Activated CD8-positive, alpha-beta T cell treated with anti-CD3 and anti-CD28 coated beads, Interleukin-2, amount 10 ng/mL, durations not matched to agents 7 days and 5 days (primary cell): ENCODE measurements around the gene EDC4. TPM values are rescaled to one million over a fixed set of nuclear protein-coding genes. Genes with fewer than 3 reads are reported as not detected.

Experiments used
- ATAC-seq: fragments of 150-1000 bp; cut with Tn5 transposase; one replicate; pipeline ENCODE4 v1.10.0; 2021; ENCODE audit warnings: moderate library complexity
- CTCF ChIA-PET: fragments of 350-600 bp; sonication (Branson Sonifier 250); formaldehyde crosslinking; loops from one replicate; lab custom pipeline; 2021; ENCODE audit warnings: antibody characterized with exemption; lab: Charles Lee
- POLR2A ChIA-PET: fragments of 350-600 bp; sonication (Branson Sonifier 250); formaldehyde crosslinking; loops from one replicate; lab custom pipeline; 2021; ENCODE audit warnings: antibody characterized with exemption; lab: Charles Lee
- DNase-seq: peaks from one replicate; pipeline ENCODE4 v3.0.0-alpha.2; 2020
- H3K27ac Mint-ChIP-seq: one replicate; pipeline ENCODE4 v1.8.0; 2021; ENCODE audit warnings: mild to moderate bottlenecking, mixed read lengths
- H3K27me3 Mint-ChIP-seq: one replicate; pipeline ENCODE4 v1.8.0; 2021; ENCODE audit warnings: low read depth, mixed read lengths
- H3K36me3 Mint-ChIP-seq: one replicate; pipeline ENCODE4 v1.8.0; 2021; ENCODE audit warnings: low read depth, mixed read lengths
- H3K4me1 Mint-ChIP-seq: one replicate; pipeline ENCODE4 v1.8.0; 2021; ENCODE audit warnings: low read depth, mixed read lengths
- H3K4me3 Mint-ChIP-seq: one replicate; pipeline ENCODE4 v1.8.0; 2021; ENCODE audit warnings: mild to moderate bottlenecking, mixed read lengths
- H3K9me3 Mint-ChIP-seq: one replicate; pipeline ENCODE4 v1.8.0; 2022; ENCODE audit warnings: mixed read lengths; ENCODE audit not compliant: insufficient read depth
- total RNA-seq, 2 experiments: library from RNA; stranded (reverse); gene quantifications; one replicate each; pipeline ENCODE4 v1.2.3, GENCODE V29; 2021

EDC4 gene
- total RNA-seq, 2 experiments from 2014 or later, result 111 to 113 TPM

DNA sequence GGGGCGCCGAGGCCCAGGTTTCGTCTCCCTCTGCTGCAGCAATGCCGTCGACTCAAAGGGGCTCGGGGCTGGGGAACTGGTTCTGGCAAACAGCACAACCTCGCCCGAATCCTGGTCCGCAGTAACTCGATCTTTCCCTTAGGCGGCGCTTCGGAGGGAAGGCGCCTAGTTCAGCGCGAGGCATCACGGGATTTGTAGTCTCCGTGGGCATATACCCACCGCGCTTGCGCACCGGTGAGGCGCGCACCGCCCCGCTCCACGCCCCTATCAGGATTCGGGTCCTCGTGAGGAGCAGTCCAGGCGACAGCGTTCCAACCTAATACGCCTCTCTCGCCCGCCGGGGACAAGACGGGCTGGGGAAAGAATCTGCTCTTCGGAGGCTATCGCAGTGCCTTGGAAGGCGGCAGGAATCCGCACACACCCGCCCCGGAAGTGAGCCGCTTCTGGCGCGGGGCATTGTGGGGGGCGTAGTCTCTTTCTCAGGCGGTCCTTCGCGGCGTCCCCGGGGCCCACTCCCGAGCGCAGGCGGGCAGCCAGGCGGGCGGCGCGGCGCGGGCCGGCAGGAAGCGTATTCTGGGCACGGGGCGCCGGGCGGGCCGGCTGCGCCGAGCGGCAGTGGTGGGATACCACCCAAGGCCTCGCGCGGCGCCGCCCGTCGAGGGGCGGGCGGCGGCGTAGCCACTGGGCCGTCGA, 30.9 kb upstream of the EDC4 start, which contains the start of gene THAP11:
Gene THAP11 (plus strand): TSS at position 505 of the 693 bp plus-strand sequence. CDS start 235 bp downstream, outside the sequence.
- H3K4me3 Mint-ChIP-seq, result peak within 1 kb of the TSS; percentile 96
- H3K36me3 Mint-ChIP-seq, result peaks cover 24% of the 10 kb centered on the region
- peak; percentile 59 for ATAC-seq
- ChIA-PET POLR2A (no interaction called here), CTCF (interaction anchor here (1.1 to 1.7 kb wide), 3 partner anchors 26 to 36 kb away, joined by 3 to 13 read pairs (median 3); partner anchors contain the start of genes RANBP10 and TSNAXIP1)
- DNase-seq, result peak; percentile 97
- H3K27me3 Mint-ChIP-seq, result no peaks in the 10 kb centered on the region
- H3K4me1 Mint-ChIP-seq, result peaks cover 38% of the 10 kb centered on the region
- H3K27ac Mint-ChIP-seq, result peak within 1 kb of the TSS; percentile 98
- no peaks in the 10 kb centered on the region for H3K9me3 Mint-ChIP-seq

DNA sequence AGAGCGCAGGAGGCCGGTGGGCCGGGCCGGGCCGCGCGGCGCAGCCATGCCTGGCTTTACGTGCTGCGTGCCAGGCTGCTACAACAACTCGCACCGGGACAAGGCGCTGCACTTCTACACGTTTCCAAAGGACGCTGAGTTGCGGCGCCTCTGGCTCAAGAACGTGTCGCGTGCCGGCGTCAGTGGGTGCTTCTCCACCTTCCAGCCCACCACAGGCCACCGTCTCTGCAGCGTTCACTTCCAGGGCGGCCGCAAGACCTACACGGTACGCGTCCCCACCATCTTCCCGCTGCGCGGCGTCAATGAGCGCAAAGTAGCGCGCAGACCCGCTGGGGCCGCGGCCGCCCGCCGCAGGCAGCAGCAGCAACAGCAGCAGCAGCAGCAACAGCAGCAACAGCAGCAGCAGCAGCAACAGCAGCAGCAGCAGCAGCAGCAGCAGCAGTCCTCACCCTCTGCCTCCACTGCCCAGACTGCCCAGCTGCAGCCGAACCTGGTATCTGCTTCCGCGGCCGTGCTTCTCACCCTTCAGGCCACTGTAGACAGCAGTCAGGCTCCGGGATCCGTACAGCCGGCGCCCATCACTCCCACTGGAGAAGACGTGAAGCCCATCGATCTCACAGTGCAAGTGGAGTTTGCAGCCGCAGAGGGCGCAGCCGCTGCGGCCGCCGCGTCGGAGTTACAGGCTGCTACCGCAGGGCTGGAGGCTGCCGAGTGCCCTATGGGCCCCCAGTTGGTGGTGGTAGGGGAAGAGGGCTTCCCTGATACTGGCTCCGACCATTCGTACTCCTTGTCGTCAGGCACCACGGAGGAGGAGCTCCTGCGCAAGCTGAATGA, 30.1 kb upstream of the EDC4 start:
- Mint-ChIP-seq H3K9me3 (no peaks in the 10 kb centered on the region), H3K27me3 (no peaks in the 10 kb centered on the region), H3K36me3 (peaks cover 26% of the 10 kb centered on the region), H3K4me1 (peaks cover 40% of the 10 kb centered on the region), H3K27ac (peak overlapping the region; percentile 96), H3K4me3 (peak overlapping the region; percentile 96)
- ChIA-PET CTCF (interaction anchor here (0.6 to 4.1 kb wide), 7 partner anchors 9 to 295 kb away, joined by 3 to 40 read pairs (median 4); no protein-coding TSS in a partner anchor), POLR2A (interaction anchor here (0.6 to 4.2 kb wide), 2 partner anchors 10 to 36 kb away, joined by 3 to 28 read pairs; partner anchors contain the start of genes RANBP10 and TSNAXIP1)
- ATAC-seq, result peak; percentile 31
- DNase-seq, result peak; percentile 74

DNA sequence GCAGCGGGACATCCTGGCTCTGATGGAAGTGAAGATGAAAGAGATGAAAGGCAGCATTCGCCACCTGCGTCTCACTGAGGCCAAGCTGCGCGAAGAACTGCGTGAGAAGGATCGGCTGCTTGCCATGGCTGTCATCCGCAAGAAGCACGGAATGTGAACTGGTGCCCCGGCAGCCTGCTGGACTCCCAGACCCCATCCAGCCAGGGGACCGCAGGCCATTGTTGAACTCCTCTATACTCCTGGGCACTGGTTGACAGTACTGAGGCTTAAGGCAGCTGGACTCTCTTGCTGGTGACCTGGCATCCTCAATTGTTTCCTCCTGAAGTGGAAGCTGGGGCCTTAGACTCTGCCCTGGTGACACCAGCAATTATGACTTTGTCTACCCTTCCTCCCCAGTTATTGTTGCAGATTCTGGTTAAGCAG, 29.5 kb upstream of the EDC4 start:
- ATAC-seq (no peak), DNase-seq (no peak)
- ChIA-PET CTCF (interaction anchor here (0.6 to 4.1 kb wide), 10 partner anchors 10 to 296 kb away, joined by 3 to 40 read pairs (median 4); no protein-coding TSS in a partner anchor), POLR2A (interaction anchor here (0.6 to 4.2 kb wide), 2 partner anchors 10 to 37 kb away, joined by 3 to 28 read pairs; partner anchors contain the start of genes RANBP10 and TSNAXIP1)
- peaks cover 46% of the 10 kb centered on the region for H3K4me1 Mint-ChIP-seq
- peak overlapping the region; percentile 96 for H3K27ac Mint-ChIP-seq
- H3K27me3 Mint-ChIP-seq, result no peaks in the 10 kb centered on the region
- H3K4me3 Mint-ChIP-seq, result peak overlapping the region; percentile 96
- H3K9me3 Mint-ChIP-seq, result no peaks in the 10 kb centered on the region
- peaks cover 26% of the 10 kb centered on the region for H3K36me3 Mint-ChIP-seq

DNA sequence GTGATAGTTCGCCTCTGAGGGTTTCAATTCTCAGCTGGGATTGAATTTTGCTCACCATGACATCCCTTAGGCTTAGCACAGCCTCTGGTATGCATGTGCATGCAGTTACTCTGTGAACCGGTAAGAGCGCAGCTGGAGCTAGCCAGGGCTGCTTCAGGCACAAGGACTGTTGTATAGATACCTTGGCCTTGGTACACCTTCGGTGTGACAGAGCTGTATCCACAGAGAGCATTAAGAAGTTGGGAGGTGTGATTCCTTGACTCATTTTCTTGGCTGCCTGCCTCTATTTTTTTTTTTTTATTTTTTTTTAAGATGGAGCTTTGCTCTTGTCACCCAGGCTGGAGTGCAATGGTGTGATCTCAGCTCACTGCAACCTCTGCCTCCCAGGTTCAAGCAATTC, 28.4 kb upstream of the EDC4 start:
- Mint-ChIP-seq H3K27ac (peak overlapping the region; percentile 96), H3K27me3 (no peaks in the 10 kb centered on the region), H3K4me3 (peak overlapping the region; percentile 96), H3K9me3 (no peaks in the 10 kb centered on the region), H3K36me3 (peaks cover 26% of the 10 kb centered on the region), H3K4me1 (peaks cover 51% of the 10 kb centered on the region)
- no peak for DNase-seq
- CTCF ChIA-PET, result interaction anchor here (0.9 to 4.1 kb wide), 15 partner anchors 9 to 963 kb away, joined by 3 to 40 read pairs (median 4); no protein-coding TSS in a partner anchor
- no peak for ATAC-seq
- POLR2A ChIA-PET, result interaction anchor here (1.1 to 4.2 kb wide), 3 partner anchors 11 to 91 kb away, joined by 5 to 28 read pairs (median 5); no protein-coding TSS in a partner anchor

DNA sequence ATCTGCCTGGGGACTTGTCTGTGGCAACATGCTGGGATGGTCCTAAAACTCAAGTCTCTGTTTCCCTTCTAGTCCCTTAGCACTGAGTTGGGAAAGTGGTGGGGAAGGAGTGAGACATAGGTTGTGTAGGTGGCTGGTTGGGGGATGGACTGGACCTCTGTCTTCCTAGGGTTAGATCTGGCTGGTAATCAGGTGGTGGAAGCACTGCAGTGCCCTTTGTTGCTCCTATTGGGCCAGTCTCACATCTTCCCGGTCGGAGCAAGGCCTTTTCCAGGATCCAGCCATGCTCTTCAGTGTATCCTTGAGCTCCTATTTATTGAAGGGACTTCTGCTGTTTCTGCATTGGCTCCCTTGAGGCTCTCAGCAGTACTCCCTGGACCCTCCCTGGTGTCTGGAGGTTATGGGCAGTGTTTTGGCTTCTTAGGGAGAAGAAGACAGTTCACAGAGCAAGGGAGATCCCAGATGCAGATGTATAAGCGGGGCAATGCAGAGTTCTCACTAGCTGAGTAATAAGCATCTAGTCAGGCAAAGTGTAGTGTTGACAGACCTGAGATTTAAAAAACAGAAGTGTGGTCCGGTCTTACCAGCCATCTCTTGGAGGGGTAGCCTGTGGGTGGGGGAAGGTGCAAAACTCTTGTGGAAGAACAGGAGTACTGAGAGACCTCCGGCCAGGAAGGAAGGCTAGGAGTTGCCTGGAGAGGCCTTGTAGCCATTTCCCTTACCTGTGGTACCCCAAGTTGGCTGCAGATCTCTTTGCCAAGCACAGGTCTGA, 27.4 kb upstream of the EDC4 start:
- Mint-ChIP-seq H3K36me3 (peaks cover 30% of the 10 kb centered on the region), H3K9me3 (no peaks in the 10 kb centered on the region), H3K27me3 (no peaks in the 10 kb centered on the region), H3K4me3 (peak overlapping the region; percentile 96), H3K4me1 (peaks cover 53% of the 10 kb centered on the region), H3K27ac (peak overlapping the region; percentile 89)
- ChIA-PET POLR2A (interaction anchor here (1.1 to 4.2 kb wide), 5 partner anchors 9 to 90 kb away, joined by 4 to 28 read pairs (median 5); partner anchors contain the start of genes RANBP10 and TSNAXIP1), CTCF (interaction anchor here (0.8 to 4.1 kb wide), 13 partner anchors 10 to 964 kb away, joined by 3 to 40 read pairs (median 4); no protein-coding TSS in a partner anchor)
- ATAC-seq, result no peak
- DNase-seq, result peak; percentile 29

DNA sequence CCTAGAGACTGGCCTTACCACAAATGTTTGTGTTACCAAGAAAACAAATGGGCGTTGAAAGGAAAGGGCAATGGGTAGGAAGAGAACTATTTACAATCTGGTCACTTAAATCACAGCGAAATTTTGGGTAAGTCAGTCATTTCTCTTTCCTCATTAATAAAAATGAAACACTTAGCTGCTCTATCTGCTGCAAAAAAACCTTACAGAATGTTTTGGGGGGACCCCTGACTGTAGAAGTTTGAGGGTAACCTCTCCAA, 26.9 kb upstream of the EDC4 start:
- H3K4me3 Mint-ChIP-seq, result peak overlapping the region; percentile 96
- CTCF ChIA-PET, result interaction anchor here (0.7 to 4.1 kb wide), 8 partner anchors 10 to 173 kb away, joined by 3 to 40 read pairs (median 6); no protein-coding TSS in a partner anchor
- H3K27me3 Mint-ChIP-seq, result no peaks in the 10 kb centered on the region
- POLR2A ChIA-PET, result interaction anchor here (0.8 to 4.2 kb wide), 6 partner anchors 10 to 122 kb away, joined by 3 to 28 read pairs (median 4); partner anchors contain the start of genes PSKH1, RANBP10 and TSNAXIP1
- no peak for DNase-seq
- peaks cover 53% of the 10 kb centered on the region for H3K4me1 Mint-ChIP-seq
- H3K27ac Mint-ChIP-seq, result peak overlapping the region; percentile 89
- ATAC-seq, result no peak
- peaks cover 31% of the 10 kb centered on the region for H3K36me3 Mint-ChIP-seq
- no peaks in the 10 kb centered on the region for H3K9me3 Mint-ChIP-seq

DNA sequence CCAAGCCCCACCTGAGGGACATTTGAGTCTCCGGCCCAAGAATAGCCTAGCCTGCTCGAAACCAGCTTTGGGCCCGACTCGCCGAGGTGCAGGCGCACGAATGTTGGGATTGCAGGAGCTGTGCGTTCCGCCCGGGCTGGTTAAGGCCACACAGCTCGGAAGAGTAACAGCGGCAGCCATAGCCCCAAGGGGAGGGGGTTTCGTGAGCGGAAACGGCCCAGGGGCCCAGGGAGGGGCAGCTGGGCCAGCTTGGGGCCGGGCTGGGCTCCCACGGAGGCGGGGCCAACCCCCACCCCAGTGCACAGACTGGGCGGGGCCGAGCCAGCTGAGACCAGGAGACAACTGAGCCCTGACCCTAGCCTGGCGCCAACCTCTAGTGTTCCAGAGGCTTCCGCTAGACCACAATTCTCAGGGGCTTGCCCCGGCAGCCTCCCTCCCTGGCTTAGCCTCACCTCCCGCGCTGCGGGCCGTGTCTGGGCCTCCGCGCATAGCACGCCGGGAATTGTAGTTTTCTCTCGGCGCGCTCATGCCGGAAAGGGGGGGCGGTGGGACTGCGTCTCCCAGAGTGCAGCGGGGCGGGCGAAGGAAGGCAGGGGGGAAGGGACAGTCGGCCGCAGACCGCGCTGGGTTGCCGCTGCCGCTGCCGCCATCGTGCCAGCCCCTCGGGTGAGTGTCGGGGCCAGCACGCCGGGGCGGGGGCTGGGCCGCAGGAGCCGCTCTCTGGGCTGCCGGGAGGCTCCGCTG, 26.4 kb upstream of the EDC4 start, which contains the start of gene NUTF2:
Gene NUTF2 (plus strand): TSS at position 614 of the 744 bp plus-strand sequence. CDS start 18,198 bp downstream, outside the sequence.
- ChIA-PET POLR2A (interaction anchor here (0.8 to 4.2 kb wide), 6 partner anchors 10 to 121 kb away, joined by 3 to 28 read pairs (median 4); partner anchors contain the start of genes PSKH1, RANBP10 and TSNAXIP1), CTCF (interaction anchor here (0.7 to 4.1 kb wide), 8 partner anchors 11 to 173 kb away, joined by 3 to 40 read pairs (median 6); no protein-coding TSS in a partner anchor)
- peak within 1 kb of the TSS; percentile 89 for H3K27ac Mint-ChIP-seq
- no peaks in the 10 kb centered on the region for H3K27me3 Mint-ChIP-seq
- ATAC-seq, result peak; percentile 66
- DNase-seq, result peak; percentile 98
- H3K4me3 Mint-ChIP-seq, result peak within 1 kb of the TSS; percentile 96
- peaks cover 31% of the 10 kb centered on the region for H3K36me3 Mint-ChIP-seq
- H3K9me3 Mint-ChIP-seq, result no peaks in the 10 kb centered on the region
- H3K4me1 Mint-ChIP-seq, result peaks cover 50% of the 10 kb centered on the region

DNA sequence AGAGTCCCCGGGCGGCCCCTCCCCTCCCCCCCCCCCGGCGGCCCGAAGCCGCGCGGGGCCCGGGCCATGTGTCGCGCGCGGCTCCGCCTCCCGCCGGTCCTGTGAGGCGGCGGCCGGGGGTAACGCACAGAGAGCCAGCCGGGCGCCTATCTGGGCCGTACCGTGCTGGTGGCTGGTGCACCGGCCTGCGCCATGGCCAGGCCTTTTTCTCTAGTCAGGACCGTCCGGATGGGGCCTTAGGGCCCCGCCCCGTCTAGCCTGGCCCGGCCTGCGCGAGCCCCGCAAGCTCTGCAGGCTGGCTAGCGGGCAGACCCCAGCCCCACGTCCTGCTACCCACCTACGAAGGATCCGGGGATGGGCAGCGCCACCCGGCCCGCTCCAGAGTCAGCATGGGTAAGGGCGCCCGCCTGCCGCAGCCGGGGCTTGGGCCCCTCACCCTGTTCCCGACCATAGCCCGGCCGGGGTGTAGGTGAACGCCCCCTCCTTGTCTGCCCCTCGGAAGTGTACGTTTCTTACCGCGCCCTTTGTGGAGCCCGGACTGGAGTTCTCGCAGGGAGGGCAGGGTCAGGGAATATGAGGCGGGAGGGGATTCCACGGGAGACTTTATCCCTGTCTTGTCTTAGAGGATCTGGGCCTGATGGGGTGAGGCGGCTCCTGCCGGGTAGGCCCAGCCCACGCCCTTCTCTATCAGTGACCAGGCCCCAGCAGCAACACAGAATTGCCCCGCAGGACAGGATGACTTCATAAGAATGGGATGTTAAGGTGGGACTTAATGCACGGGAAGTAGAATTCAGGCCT, 25.6 kb upstream of the EDC4 start, which contains the start of gene CENPT:
Gene CENPT (minus strand): TSS at position 630 of the 798 bp plus-strand sequence. CDS start 13,834 bp downstream, outside the sequence.
- peaks cover 47% of the 10 kb centered on the region for H3K4me1 Mint-ChIP-seq
- ATAC-seq (peak; percentile 50), DNase-seq (no peak)
- peaks cover 31% of the 10 kb centered on the region for H3K36me3 Mint-ChIP-seq
- peak within 1 kb of the TSS; percentile 96 for H3K4me3 Mint-ChIP-seq
- ChIA-PET POLR2A (interaction anchor here (0.5 to 4.2 kb wide), 2 partner anchors 14 to 427 kb away, joined by 3 to 28 read pairs; no protein-coding TSS in a partner anchor), CTCF (interaction anchor here (1.7 to 2.7 kb wide), 2 partner anchors 31 to 174 kb away, joined by 4 to 10 read pairs; no protein-coding TSS in a partner anchor)
- H3K27ac Mint-ChIP-seq, result peak within 1 kb of the TSS; percentile 82
- no peaks in the 10 kb centered on the region for H3K27me3 Mint-ChIP-seq
- no peaks in the 10 kb centered on the region for H3K9me3 Mint-ChIP-seq

DNA sequence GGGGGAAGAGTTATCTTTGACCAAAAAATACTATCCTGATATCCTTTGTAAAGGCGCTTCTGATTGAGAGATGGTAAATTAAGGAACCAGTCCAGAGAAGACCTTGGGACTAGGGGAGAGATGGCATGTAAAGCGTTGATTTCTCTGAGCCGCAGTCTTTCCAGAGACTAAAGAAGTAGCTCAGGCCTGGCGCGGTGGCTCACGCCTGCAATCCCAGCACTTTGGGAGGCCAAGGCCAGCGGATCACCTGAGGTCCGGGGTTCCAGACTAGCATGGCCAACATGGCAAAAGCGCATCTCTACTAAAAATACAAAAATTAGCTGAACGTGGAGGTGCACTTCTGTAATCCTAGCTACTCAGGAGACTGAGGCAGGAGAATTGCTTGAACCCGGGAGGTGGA, 24.7 kb upstream of the EDC4 start:
- DNase-seq (no peak), ATAC-seq (no peak)
- peaks cover 46% of the 10 kb centered on the region for H3K4me1 Mint-ChIP-seq
- peaks cover 31% of the 10 kb centered on the region for H3K36me3 Mint-ChIP-seq
- no peak overlapping the region for H3K27ac Mint-ChIP-seq
- H3K27me3 Mint-ChIP-seq, result no peaks in the 10 kb centered on the region
- ChIA-PET CTCF (interaction anchor here (0.9 to 2.7 kb wide), 4 partner anchors 32 to 327 kb away, joined by 3 to 10 read pairs (median 5); no protein-coding TSS in a partner anchor), POLR2A (interaction anchor here (0.7 to 1.1 kb wide), 2 partner anchors 12 to 34 kb away, joined by 3 read pairs; no protein-coding TSS in a partner anchor)
- no peaks in the 10 kb centered on the region for H3K9me3 Mint-ChIP-seq
- peak overlapping the region; percentile 89 for H3K4me3 Mint-ChIP-seq
